Nephron progenitor cell (in vitro differentiated cells): ENCODE measurements around the gene SEC63.

Experiments used
- DNase-seq: peaks from one replicate; pipeline ENCODE4 v3.0.0; 2021
- H3K27ac Mint-ChIP-seq: 2 replicates; pipeline ENCODE4 v1.8.0; 2021; ENCODE audit warnings: mild to moderate bottlenecking, moderate library complexity, mixed read lengths
- H3K27me3 Mint-ChIP-seq: 2 replicates; pipeline ENCODE4 v1.8.0; 2021; ENCODE audit warnings: mild to moderate bottlenecking, low read depth, mixed read lengths; ENCODE audit not compliant: poor library complexity
- H3K36me3 Mint-ChIP-seq: 2 replicates; pipeline ENCODE4 v1.8.0; 2021; ENCODE audit warnings: low read depth, mixed read lengths
- H3K4me1 Mint-ChIP-seq: 2 replicates; pipeline ENCODE4 v1.8.0; 2021; ENCODE audit warnings: mixed read lengths
- H3K4me3 Mint-ChIP-seq: 2 replicates; pipeline ENCODE4 v1.8.0; 2021; ENCODE audit warnings: mild to moderate bottlenecking, moderate library complexity, mixed read lengths
- H3K9me3 Mint-ChIP-seq: 2 replicates; pipeline ENCODE4 v1.8.0; 2021; ENCODE audit warnings: mild to moderate bottlenecking, moderate library complexity, mixed read lengths
- TF ChIP-seq, protein P1 (sequence below): fragments of 200-600 bp; sonication (generic); IDR thresholded peaks from 2 replicates; pipeline ENCODE4 v1.5.0; 2021; ENCODE audit warnings: antibody characterized with exemption

SEC63 gene

DNA sequence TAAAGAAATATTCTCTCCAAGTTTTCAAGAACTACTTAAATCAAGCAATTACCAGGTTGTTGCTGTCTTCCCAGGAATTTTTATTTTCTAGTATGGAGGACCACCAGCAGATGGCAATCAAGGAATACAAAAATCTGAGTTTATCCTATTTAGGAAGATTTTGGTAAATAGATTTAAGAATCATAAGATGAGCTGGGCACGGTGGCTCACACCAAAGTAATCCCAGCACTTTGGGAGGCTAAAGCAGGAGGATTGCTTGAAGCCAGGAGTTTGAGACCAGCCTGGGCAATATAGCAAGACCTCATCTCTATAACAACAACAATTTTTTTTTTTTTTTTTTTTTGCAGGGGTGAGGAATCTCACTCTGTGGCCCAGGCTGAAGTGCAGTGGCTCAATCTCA is 19.3 kb upstream of the SEC63 start:
- H3K9me3 Mint-ChIP-seq = no peaks in the 10 kb centered on the region
- H3K4me1 Mint-ChIP-seq = peaks cover 3% of the 10 kb centered on the region
- peaks cover 10% of the 10 kb centered on the region for H3K27me3 Mint-ChIP-seq
- H3K36me3 Mint-ChIP-seq = no peaks in the 10 kb centered on the region
- no peak overlapping the region for H3K27ac Mint-ChIP-seq
- no peak overlapping the region for H3K4me3 Mint-ChIP-seq
- TF ChIP-seq, protein P1, sequence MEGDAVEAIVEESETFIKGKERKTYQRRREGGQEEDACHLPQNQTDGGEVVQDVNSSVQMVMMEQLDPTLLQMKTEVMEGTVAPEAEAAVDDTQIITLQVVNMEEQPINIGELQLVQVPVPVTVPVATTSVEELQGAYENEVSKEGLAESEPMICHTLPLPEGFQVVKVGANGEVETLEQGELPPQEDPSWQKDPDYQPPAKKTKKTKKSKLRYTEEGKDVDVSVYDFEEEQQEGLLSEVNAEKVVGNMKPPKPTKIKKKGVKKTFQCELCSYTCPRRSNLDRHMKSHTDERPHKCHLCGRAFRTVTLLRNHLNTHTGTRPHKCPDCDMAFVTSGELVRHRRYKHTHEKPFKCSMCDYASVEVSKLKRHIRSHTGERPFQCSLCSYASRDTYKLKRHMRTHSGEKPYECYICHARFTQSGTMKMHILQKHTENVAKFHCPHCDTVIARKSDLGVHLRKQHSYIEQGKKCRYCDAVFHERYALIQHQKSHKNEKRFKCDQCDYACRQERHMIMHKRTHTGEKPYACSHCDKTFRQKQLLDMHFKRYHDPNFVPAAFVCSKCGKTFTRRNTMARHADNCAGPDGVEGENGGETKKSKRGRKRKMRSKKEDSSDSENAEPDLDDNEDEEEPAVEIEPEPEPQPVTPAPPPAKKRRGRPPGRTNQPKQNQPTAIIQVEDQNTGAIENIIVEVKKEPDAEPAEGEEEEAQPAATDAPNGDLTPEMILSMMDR = peak; percentile 35
- no peak for DNase-seq

DNA sequence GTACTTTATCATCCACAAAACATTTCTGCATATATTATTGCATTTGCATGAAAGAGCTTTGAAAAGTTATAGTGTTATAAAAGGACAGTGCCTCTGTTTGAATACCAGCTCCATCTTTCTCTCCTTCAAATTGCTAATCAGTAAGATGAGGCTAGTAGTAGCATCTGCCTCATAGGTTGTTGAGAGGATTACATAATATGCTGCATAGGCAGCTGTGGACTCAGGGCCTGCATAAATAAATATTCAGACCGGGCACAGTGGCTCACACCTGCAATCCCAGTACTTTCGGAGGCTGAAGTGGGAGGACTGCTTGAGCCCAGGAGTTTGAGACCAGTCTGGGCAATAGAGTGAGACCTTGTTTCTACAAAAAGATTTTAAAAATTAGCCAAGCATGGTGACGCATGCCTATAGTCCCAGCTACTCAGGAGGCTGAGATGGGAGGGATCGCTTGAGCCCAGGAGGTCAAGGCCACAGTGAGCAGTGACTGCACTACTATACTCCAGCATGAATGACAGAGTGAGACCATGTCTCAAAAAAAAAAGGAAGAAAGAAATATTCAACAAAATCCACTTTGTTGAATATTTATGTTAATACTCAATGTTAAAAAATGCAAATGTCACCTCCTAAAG is 18.3 kb upstream of the SEC63 start:
- H3K4me3 Mint-ChIP-seq = no peak overlapping the region
- TF ChIP-seq, protein P1 = no peak
- no peaks in the 10 kb centered on the region for H3K4me1 Mint-ChIP-seq
- no peak overlapping the region for H3K27ac Mint-ChIP-seq
- no peak for DNase-seq
- H3K36me3 Mint-ChIP-seq = no peaks in the 10 kb centered on the region
- peaks cover 10% of the 10 kb centered on the region for H3K27me3 Mint-ChIP-seq
- H3K9me3 Mint-ChIP-seq = no peaks in the 10 kb centered on the region

DNA sequence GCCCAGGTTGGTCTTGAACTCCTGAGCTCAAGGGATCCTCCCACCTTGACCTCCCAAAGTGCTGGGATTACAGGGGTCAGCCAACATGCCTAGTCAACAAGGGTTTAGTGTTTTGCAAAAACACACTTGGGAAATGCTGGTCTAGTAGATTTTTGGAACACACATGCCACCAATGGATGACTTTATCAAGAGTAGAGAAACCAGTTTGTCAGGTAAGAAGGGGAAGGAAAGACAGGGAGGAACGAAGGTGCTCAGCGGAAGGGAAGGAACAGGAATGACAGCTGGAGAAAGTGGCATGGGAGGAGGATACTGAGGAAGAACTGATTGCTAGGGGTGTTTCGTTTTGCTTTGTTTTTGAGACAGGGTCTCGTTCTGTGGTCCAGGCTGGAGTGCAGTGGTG is 15.6 kb upstream of the SEC63 start:
- TF ChIP-seq, protein P1 = no peak
- peak overlapping the region; percentile 28 for H3K27ac Mint-ChIP-seq
- no peak overlapping the region for H3K4me3 Mint-ChIP-seq
- H3K9me3 Mint-ChIP-seq = no peaks in the 10 kb centered on the region
- H3K36me3 Mint-ChIP-seq = no peaks in the 10 kb centered on the region
- peaks cover 4% of the 10 kb centered on the region for H3K4me1 Mint-ChIP-seq
- H3K27me3 Mint-ChIP-seq = peaks cover 10% of the 10 kb centered on the region
- no peak for DNase-seq

DNA sequence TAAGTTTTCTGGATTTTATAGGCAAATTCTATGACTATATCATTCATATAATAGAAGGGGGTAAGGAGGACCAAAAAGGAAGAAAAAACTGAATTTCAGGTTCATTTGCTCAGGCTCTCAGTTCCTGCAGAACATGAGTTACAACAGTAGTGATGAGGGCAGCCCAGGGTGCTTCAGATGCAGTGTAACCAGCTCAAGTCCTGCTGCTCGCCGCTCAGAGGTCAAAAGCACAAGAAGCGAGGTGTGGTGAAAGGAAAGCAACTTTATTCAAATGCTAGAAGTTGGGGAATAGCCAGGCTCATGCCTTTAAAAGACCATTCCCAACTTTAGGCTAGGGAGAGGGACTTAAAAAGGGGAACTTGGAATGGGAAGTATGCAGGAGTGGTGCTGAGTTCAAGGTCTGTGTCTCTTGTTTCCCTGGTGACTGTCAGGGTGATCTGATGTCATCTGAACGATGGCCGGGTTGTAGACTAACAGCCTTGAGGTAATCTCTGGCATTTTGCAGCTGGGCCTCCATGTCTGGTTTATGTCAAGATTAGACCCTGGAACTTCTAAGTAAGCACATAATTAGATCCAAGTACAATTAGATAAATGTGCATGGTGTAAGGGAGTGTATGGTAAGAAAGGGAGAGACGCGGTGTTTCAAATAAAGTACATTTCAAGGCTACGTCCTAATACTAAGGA is 14.5 kb upstream of the SEC63 start:
- no peak overlapping the region for H3K4me3 Mint-ChIP-seq
- no peaks in the 10 kb centered on the region for H3K36me3 Mint-ChIP-seq
- DNase-seq = no peak
- peaks cover 4% of the 10 kb centered on the region for H3K4me1 Mint-ChIP-seq
- peaks cover 10% of the 10 kb centered on the region for H3K27me3 Mint-ChIP-seq
- TF ChIP-seq, protein P1 = no peak
- H3K27ac Mint-ChIP-seq = no peak overlapping the region
- no peaks in the 10 kb centered on the region for H3K9me3 Mint-ChIP-seq

DNA sequence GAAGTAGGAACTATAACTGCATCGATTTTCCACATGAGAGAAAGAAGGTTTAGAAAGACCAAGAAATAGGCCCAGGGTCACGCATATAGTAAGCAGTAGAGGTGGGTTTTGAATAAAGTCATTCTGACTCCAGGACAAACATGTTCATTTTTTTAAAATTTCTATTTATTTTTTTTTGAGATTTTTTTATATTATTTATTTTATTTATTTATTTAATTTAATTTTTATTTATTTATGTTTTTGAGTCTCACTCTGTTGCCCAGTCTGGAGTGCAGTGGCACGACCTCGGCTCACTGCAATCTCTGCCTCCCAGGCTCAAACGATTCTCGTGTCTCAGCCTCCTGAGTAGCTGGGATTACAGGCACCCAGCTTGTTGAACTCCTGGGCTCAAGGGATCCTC is 13.2 kb upstream of the SEC63 start:
- H3K36me3 Mint-ChIP-seq = no peaks in the 10 kb centered on the region
- peaks cover 4% of the 10 kb centered on the region for H3K4me1 Mint-ChIP-seq
- no peak for DNase-seq
- peaks cover 10% of the 10 kb centered on the region for H3K27me3 Mint-ChIP-seq
- no peaks in the 10 kb centered on the region for H3K9me3 Mint-ChIP-seq
- TF ChIP-seq, protein P1 = no peak
- H3K4me3 Mint-ChIP-seq = no peak overlapping the region
- no peak overlapping the region for H3K27ac Mint-ChIP-seq

DNA sequence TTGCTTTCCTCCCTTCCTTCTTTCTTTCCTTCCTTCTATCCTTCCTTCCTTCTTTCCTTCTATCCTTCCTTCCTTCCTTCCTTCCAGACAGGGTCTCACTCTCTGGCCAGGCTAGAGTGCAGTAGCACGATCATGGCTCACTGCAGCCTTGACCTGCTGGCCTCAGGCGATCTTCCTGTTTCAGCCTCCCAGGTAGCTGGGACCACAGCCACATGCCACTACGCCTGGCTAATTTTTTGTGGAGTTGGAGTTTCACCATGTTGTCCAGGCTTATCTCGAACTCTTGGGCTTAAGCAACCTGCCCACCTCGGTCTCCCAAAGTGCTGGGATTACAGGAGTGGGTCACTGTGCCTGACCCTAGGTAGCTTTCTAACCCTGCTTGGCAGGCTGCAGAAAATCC is 12.2 kb upstream of the SEC63 start:
- TF ChIP-seq, protein P1 = no peak
- Mint-ChIP-seq H3K4me3 (no peak overlapping the region), H3K27me3 (peaks cover 10% of the 10 kb centered on the region), H3K36me3 (no peaks in the 10 kb centered on the region), H3K9me3 (no peaks in the 10 kb centered on the region), H3K27ac (no peak overlapping the region), H3K4me1 (peaks cover 4% of the 10 kb centered on the region)
- no peak for DNase-seq
